HL-60/S4 (cell line): ENCODE data around the gene DNAJC8.

Experiments used
- in situ Hi-C: fragments of 300-500 bp; cut with MboI; formaldehyde crosslinking; loops from 2 replicates; pipeline ENCODE4 v1.14.3; 2022; ENCODE audit warnings: low sequenced_read_pairs

Gene DNAJC8

DNA sequence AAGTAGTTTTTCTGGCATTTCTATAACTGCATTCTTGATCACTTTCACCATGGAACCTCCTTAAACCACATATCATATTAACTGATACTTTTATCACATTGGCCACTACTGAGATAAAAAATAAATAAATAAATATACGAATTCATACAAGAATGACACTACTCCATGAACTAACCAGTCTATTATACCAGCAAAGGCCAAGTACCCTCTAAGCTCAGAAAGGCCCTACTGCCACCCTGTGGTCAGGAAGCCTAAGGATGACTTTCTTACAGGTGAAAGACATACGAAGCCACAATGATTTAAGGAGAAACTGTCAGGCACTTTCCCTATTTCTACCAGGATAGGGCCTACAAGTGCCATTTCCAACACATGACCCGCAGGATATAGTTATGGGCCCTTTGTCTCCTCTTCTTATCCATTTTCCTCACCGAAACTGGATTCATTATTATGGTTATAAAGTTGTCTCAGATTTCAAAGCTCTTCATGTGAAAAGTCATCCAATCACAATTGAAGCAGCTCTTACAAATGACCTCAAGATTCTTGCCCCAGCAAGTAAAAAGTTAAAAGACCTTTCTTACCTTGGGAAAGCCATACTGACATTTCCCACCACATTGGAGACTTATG, 23.9 kb downstream of the DNAJC8 start:
- in situ Hi-C loops = loop anchor here (10.0 to 25.0 kb wide), 2 partner anchors 114 to 347 kb away; partner anchors contain the start of gene THEMIS2

DNA sequence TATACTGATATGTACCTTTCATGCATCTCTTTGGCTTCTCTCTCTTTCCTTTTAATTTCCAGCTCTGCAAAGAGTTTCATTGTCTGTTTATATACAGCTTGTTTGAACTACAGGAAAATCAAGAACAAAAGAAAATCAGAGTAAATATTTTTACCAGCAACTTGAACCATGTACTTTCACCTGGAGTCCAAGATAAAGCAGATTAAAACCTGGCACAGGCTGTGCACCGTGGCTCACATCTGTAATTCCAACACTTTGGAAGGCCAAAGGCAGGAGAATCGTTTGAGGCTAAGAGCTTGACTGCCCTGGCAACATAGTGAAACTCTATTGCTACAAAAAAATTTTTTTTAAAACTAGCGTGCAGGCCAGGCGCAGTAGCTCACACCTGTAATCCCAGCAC, 27.6 kb downstream of the DNAJC8 start:
- in situ Hi-C loops = loop anchor here (10.0 to 25.0 kb wide), 2 partner anchors 110 to 343 kb away; partner anchors contain the start of gene THEMIS2

DNA sequence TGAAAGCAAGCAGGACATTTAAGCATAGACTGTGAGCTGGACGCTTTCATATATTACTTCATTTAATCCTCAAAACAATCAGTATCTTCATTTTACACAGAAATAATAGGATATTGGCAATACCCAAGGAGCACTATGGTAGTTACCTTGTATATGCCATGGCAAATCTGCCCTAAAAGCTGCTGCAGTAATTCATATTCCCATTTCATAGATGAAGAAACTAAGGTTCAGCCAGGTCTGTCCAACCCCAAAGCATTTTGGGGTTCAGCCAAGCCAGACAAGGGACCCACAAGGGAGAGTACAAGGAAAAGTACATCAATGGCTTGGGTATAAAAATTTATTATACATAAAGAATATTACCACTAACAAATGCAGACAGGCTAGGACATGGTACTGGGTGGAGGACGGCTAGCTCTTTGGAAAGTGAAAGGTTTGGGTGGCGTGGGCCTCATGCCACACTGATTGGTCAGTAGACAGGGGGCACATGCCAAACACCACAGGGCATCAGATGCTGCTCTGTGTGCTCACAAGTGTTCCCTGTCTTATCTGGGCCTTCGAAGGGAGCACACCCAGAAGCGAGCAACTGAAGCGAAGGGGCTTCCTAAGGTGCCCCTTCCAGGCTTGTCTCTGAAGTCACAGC, 32.5 kb downstream of the DNAJC8 start:
- in situ Hi-C loops = loop anchor here (10.0 to 25.0 kb wide), 2 partner anchors 106 to 338 kb away; partner anchors contain the start of gene THEMIS2

DNA sequence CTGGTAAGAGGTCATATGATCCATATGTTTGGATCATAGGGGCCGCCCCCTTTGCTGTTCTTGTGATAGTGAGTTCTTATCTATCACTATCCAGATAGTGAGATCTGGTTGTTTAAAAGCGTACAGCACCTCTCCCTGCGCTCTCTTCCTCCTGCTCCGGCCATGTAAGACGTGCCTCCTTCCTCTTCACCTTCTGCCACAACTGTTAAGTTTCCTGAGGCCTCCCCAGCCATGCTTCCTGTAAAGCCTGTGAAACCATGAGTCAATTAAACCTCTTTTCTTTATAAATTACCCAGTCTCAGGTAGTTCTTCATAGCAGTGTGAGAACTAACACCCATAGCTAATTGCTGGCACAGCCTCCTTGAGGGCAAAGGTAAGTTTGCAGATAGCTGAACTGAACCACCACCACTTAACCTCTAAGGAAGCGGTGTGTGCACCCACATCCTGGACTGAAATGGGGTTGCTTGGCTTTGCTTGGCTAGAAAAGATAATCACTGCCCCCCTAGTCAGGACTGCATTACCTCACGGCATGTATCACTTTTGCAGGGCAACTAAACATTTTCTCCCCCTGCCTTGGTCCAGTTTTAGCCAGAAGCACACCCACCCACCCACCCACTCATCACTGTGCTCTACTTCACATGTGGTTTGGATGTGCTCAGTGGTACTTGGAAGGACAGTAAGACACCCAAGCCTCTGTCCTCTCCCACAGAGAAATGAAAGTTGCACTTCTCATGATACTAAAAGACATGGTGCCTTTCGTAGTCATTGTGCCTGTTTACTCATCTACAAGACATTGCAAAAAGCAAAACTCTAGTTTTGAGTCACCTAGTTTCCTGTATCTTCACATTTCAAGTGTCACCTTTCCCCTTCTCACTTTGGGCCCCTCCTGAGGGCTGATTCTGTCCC, 33.2 kb downstream of the DNAJC8 start:
- in situ Hi-C loops = loop anchor here (10.0 to 25.0 kb wide), 2 partner anchors 105 to 337 kb away; partner anchors contain the start of gene THEMIS2

DNA sequence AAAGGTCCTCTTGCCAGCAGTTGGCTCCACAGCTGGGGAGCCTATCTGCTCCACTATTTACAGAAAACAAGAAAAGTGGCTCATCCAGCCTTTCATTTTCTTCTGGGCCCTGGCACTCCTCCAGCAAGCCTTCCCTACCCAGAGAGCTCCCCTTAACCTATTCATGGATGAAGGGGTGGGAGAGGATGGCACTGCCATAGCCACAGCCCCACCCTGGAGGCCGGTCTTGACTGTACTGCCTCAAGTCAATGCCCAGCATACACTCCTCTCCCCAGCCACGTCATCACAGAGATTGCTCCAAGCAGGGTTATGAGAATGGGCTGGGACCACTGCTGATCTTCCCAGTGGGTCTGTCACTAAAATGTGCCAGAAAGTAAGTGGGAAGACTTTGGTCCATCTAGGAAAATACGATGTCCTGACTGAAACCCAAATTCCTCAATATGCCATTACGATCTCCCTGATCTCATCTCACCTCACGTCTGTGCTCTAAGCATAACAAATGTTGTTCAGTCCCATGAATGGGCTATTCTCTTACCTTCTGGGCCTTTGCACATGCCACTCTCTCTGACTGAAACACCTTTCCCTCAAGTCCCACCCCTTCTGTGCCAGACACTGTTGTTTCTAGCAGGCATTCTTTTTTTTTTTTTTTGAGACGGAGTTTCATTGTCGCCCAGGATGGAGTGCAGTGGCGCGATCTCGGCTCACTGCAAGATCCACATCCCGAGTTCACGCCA, 35.0 kb downstream of the DNAJC8 start:
- in situ Hi-C loops = no loop called here

DNA sequence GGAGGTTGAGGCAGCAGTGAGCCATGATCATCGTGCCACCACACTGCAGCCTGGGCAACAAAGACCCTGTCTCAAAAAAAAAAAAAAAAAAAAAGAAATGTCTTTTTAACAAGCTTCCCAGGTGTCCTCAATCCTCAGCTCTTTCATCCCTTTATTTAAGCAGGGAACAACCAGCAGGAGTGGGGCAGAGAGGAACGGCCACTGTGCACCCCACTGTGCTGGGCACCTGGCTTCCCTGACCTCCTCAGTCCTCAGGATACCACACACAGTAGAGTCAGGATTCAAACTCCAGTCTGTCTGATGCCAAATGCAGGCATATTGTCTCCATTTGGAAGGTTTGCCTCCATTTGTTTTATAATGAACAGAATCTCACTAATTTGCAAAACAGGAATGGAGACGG, 36.5 kb downstream of the DNAJC8 start:
- in situ Hi-C loops = no loop called here

DNA sequence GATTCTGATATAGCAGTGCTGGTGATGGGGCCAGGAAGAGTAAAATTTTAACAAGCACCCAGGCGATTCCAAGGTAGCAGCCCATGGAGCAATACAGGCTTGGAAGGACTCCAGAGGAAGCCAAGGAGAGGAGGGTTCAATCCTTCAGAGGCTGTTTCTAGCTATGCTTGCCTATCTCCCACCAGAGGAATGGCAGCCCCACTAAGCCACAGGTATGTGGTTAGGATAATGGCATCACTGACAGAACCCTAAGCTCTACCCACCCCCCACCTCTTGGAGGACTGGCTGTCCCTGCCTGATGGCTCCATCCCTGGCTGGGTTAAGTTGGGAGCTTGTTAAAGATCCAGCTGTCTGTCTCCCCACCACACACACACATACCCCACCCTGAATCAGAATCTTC, 37.0 kb downstream of the DNAJC8 start:
- in situ Hi-C loops = no loop called here

DNA sequence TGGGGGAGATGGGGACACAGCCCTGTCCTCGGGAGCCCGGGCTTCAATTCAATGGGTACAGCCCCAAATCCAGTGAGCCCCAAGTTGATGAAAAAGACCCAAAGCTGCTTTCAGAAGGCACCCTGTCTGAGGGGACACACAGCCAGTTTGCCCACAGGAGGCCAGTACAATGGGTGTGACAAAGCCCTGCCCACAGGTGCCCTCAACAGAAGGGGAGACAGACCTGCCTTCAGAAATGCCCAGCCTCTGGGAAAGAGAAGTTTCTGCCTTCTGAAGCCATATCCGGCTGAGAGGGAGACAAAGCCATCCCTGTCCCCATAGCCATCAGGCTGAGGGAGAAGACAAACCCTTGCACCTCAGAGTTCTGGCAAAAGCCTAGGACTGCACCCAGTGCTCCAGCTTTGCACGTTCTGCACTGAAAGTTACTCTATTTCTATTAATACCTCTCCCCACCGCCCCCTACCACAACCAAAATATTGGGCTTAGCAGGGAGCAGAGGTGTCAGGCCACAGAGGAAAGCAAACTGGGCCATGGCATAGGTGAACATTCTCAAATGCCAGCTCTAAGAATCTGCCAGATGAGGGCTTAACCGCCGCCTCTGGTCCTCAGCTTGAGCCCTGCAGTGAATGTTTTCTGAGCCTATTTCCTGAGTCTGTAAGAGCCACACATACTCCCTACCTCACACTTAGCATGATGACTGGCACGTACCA, 38.3 kb downstream of the DNAJC8 start:
- in situ Hi-C loops = no loop called here

DNA sequence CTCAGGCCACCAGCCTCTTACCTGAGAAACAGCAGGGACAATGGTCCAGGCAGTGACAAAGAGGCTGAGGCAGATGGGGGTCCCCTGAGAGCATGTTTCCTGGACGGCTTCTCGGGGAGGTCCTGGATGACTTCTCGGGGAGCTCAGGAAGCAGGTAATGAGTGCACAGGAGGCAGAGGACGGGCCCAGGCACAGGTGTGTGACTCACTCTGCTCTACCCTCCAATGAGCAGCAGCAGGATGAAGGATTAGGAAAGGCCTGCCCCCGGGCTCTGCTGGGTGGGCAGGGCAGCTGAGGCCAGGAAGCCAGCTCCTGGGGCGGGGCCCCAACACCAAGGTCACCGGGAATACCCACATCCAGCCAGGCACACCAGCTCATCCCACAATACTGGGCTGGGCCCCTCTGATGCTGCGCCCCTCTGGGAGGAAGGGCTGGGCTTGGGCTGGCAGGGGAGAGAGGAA, 39.1 kb downstream of the DNAJC8 start:
- in situ Hi-C loops = no loop called here

DNA sequence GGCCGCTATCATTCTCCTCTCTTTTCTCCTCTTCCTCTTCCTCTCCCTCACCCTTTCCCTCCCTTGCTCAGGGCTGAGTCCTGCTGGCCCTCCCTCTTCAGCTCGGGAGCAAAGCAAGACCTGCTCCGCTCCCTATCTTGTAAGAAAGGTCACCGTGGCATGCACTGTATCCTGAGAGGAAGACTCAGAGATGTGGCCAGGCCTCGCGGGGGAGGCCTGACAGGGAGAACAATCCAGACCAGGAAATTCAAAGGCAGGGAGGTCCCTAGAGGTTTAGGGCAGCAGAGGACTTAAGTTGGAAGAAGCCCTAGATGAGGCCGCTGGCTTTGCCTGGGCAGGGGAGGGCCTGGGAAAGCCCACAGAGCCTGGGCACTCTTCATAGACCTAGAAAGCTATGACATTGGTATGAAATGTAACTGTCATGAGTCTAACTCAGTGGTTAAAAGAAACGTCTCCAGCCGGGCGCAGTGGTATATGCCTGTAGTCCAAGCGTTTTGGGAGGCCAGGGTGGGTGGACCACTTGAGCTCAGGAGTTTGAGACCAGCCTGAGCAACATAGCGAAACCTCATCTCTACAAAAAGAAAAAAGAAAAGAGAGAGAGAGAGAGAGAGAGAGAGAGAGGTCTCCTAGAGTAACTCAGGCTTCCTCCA, 41.7 kb downstream of the DNAJC8 start:
- in situ Hi-C loops = no loop called here

DNA sequence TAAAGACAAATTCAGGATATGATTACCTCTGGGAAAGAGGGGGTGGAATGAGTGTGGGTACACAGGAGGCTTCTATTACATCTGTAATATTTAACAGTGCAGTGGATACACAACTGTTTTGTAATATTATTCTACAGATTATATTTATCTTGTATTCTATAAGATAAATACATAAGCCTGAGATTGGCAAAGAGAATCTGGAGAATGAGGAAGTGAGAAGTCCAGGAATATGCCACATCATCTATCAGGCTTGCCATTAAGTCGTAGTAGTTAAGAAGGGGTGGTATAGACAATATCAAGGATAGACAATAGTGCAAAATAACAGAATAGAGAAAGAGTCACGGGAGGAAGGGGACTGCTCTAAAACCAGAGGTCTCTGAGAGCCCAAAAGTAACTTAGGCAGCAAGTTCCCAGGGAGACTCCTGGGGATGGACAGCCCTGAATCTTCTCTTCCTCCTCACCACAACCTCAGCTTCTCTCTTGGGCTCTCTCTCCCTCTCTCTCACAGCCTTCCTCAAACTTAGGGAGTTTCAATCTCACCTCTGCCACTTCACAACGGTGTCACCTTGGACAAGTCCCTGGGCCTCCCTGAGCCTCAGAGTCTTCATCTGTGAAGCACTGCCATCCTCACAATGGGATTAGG, 42.4 kb downstream of the DNAJC8 start:
- in situ Hi-C loops = no loop called here

DNA sequence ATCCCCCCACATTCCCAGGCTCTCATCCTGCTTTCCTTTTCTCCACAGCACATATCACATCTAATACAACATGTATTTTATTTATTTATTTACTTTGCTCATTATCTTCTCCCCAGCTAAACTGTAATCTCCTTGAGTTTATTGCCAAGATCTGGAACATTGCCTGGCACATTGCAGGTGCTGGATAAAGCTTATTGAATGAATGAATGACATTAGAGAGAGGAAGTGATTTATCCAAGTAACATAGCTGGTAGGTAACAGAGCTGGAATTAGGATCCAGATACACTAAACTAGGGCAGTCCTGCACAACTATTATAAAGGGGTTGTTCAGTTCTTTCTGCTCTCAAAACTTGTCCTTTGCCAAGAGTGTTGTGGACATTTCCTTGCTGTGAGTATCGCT, 47.8 kb downstream of the DNAJC8 start:
- in situ Hi-C loops = no loop called here

DNA sequence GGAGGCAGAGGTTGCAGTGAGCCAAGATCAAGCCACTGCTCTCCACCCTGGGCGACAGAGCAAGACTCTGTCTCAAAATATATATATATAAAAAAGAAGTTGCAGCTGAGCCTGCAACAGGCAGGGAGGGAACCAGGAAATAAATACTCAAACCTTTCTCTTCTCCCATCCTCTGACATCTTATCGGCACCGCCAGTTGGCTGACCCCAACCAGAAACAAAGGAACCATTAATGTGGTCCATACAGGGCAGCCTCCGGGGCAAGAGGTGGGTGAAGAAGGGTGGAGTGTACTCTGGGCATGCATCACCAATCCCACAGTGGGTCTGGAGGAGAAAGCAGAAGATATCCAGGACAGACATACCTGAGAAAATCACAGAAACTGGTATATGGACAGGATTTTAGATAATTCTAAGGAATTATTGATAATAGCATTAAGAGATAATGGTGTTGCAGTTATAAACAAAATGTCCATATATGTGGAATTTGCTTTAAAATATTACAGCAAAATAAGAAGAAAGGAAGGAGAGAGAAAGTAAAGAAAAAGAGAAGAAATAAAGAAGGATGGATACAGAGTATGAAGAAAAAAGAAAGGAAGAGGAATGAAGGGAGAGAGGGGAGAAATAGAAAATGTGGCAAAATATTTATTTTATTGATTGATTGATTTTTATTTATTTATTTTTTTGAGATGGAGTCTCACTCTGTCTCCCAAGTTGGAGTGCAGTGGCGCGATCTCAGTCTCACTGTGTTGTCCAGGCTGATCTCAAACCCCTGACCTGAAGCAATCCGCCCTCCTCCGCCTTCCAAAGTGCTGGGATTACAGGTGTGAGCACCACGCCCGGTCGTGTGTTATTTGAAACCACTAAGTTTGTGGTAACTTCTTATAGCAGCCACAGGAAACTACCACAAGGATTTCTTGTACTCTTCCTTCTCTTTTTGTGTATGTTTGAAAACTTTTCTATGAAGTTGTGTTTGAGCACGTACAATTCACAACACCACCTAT, 52.2 kb downstream of the DNAJC8 start:
- in situ Hi-C loops = no loop called here

DNA sequence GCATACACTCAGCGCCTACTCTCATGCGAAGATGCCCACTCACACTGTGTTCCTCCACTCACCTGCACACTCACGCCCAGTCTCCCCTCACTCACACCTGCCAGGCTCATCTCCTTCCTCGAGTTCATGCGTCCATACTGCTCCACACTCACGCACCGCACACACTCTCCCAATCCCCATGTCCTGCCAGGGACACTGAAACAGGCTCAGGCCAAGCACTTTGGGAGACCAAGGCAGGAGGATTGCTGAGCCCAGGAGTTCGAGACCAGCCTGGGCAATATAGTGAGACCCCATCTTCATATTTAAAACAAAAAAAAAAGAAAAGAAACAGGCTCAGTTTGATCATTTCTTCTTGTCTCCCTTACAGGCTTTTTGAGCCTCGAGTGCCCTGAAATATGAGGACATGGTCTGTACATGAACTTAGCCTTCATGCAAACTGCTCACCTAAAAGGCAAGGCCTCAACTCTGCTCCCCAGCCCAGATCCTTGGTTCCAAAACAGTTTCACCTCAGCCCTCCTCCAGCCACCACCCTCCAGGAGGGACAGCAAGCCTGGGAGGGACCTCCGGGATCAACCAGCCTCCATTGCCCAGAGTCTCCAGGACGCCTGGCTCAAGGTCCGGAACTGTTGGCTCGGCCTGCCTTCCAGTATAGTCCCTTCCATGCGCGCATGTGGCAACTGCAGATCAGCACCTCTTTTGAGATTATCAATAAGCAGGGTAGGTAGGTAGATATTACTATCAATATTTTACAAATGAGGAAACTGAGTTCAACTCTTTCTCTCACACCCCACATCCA, 53.9 kb downstream of the DNAJC8 start:
- in situ Hi-C loops = no loop called here

DNA sequence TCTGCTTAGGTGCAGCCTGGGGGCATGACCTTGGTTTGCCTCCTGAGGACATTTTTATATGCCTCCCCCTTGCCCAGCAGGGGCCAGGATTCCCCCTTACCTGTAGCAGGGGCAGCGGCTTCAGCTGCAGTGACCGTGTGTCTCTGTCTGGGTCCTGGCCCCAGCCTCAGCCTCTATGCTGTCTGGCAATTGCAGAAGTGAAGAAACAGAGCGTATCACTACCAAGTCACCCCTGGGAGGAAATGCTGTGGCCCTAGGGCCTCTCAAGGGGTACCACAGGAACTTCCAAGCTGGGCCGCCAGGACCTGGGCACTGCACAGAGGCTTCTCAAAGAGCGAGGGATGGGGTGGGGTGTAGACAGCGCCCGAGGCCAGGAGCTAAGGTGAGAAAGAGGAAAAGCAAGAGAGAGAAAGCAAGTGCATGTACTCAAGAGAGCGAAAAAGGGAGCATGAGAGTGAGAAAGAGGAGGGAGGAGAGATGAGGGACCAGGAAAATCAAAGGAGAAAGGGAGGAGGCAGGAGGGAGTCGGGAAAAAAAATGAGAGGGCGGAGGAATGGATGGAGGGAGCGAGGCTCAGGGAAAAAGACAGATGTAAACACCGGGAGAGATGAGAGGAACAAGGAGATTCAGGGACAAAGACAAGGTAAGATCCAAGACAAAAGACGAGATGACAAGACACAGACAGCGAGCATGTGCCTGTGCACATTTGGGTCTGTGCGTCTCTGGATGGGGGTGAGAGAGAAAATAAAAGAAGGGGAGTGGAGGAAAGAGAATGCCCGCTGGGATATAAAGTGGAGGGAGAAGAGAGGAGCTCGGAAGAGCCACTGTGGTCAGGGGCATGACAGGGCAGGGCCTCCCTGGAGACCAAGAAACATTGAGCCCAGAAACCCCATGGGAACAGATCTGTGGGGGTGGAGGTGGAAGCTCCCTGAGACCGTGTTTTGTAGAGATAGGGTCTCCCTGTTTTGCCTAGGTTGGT, 56.0 kb downstream of the DNAJC8 start, which contains the start of gene PTAFR:
TSS of gene PTAFR (minus strand) at position 199 of the 979 bp plus-strand sequence. CDS start 25,669 bp downstream, outside the sequence.
- in situ Hi-C loops = no loop called here
